NCI-H1105 treated with DMSO at 0.1 percent for 48 hours (cell line): ENCODE data around the gene ATG7.

Source experiments
- DNase-seq: peaks from one replicate; lab custom pipeline; 2025; lab: John Stamatoyannopoulos, UW

The ATG7 gene

GRCh38 chr3:11536936-11537612 lies 264.9 kb downstream of the ATG7 start:
- no peak for DNase-seq

GRCh38 chr3:11538581-11538980 lies 266.4 kb downstream of the ATG7 start:
- no peak for DNase-seq

- no peak for DNase-seq
Observed at GRCh38 chr3:11539218-11539617, 267.0 kb downstream of the ATG7 start.

GRCh38 chr3:11539677-11540076 lies 267.5 kb downstream of the ATG7 start:
- no peak for DNase-seq

GRCh38 chr3:11541321-11542303 lies 269.4 kb downstream of the ATG7 start:
- no peak for DNase-seq

- no peak for DNase-seq
Observed at GRCh38 chr3:11542551-11542950, 270.4 kb downstream of the ATG7 start.

DNA sequence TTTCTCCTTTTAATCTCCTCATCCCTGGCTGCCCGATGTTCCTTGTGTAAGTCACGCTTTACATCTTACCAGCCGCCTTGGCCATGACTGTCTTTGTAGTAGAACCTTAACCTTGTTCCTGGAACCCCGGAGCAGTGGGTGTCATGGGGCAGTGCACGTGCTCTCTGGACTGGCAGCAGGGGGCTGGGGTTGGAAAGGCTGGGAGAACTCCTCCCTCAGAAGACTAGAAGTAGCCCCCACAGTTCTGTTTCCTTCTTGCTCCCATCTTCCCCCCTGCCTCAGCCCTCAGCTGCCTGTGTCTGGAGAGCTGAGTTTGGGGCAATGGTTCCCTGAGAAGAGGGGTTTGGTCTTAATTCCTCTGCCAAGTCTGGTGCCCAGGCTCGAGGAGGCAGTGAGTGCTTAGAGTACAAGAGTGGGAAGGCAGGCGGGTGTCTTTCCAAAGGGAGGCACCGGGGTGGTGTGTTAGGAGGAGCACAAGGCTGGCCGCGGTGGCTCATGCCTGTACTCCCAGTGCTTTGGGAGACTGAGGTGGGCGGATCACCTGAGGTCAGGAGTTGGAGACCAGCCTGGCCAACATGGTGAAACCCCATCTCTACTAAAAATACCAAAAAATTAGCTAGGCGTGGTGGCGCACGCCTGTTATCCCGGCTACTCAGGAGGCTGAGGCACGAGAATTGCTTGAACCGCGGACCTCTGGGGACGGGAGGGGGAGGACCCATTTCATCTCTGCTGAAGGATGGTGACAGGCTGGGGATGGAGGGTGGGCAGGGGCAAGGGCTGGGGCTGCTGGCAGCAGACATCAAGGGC lies 271.1 kb downstream of the ATG7 start:
- DNase-seq, result no peak

DNA sequence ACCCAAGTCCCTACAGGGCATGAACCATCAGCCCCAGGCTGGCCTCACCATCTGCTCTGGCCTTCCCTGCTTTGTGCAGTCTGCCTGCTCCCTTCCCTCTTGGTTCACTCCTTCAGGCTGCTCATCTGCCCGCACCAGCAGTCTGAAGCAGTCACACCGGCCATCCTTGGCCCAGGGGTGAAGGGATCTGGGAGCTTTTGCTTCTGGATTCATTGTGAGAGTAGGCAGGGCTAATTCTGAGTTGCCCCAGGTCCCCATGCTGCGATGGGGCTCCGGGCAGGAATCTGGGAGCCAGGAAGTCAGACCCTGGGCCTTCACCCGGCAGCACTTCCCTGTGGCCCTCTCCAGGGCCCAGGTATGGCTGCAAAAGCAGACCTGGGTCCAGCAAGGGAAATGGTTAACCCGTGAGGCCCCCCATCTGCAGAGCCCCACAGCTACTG lies 271.8 kb downstream of the ATG7 start:
- DNase-seq, result no peak

- DNase-seq, result no peak
Observed at GRCh38 chr3:11544412-11545181, 272.4 kb downstream of the ATG7 start.

DNA sequence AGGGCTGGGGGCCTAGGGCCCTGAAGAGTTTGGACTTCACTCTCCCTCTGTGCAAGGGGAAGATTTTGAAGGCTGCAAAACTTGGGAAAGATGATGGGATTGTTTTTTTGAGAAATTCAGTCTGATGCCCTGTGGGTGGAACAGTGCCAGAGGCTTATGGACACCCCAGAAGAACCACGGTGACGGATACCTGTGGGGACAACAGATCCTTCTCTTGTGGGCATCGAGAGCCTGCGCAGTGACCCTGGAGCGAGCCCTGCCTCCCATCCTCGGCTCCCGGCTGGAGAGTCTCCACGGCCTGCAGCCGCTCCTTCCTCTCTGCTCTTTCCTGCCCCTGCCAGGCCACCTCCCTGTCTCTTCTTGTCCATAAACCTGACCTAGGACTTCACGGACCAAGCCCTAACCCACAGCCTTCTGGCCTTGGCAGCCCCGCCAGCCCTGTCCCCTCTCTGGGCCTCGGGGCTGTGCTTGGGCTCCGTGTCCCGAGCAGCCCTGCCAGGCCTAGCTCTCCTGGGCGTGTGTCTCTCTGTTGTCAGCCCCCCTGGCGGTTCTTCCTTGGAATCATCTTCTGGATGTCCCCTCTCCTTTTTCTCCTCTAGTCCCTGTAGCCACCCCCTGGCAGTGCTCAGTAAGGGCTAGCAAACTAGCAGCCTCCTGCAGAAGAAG lies 273.1 kb downstream of the ATG7 start:
- no peak for DNase-seq

DNA sequence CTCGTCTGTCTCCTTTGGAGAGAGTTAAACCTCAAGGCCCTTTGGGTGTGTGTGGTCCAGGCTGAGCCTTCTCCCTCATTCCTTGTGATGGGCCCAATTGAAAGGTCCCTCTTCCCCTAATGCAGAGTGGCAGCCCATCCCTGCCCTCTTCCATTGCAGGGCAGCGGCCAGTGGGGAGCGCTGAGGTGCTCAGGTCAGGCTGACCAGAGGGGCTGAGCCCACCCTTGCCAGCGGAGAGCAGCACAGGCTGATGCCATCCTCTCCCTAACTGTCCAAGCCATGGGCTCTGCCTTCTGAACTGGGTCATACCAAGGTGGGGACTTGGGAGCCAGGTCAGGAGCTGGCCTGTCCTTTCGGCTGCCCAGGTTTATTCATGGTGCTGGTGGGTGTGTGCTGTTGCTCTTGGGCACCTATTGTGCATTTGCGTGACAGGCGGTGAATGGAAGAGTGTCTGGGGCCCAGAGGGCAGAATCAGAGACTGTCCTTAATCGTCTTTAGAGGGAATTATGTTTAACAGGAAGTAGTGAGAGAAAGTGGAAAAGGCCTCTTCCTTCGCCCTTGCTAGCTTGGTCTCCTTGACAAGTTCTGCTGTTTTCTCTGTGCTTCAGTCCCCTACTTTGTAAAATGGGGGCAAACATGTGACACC lies 274.6 kb downstream of the ATG7 start:
- DNase-seq, result no peak

GRCh38 chr3:11547498-11547897 lies 275.3 kb downstream of the ATG7 start:
- DNase-seq, result no peak

- no peak for DNase-seq
Observed at GRCh38 chr3:11548721-11549131, 276.5 kb downstream of the ATG7 start.

- no peak for DNase-seq
Observed at GRCh38 chr3:11549580-11550140, 277.5 kb downstream of the ATG7 start.

DNA sequence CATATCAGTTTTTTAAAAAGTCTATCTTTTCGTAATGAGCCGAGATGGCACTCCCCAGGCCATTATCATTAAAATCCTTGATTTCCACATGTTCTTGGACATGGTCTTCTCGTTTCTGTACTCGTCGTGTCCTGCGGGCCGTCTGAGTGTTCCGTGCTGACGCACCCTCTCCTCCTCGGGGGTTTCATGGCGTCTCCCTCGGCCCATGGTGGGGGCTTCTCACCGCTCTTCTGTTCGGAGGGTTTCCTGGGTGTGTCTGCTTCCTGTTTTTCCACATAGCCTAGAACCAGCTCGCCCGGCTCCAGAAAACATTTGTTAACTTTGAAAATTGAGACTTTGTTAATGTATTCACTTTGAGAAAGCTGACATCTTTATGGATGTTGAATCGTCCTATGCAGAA lies 278.8 kb downstream of the ATG7 start:
- DNase-seq, result no peak

DNA sequence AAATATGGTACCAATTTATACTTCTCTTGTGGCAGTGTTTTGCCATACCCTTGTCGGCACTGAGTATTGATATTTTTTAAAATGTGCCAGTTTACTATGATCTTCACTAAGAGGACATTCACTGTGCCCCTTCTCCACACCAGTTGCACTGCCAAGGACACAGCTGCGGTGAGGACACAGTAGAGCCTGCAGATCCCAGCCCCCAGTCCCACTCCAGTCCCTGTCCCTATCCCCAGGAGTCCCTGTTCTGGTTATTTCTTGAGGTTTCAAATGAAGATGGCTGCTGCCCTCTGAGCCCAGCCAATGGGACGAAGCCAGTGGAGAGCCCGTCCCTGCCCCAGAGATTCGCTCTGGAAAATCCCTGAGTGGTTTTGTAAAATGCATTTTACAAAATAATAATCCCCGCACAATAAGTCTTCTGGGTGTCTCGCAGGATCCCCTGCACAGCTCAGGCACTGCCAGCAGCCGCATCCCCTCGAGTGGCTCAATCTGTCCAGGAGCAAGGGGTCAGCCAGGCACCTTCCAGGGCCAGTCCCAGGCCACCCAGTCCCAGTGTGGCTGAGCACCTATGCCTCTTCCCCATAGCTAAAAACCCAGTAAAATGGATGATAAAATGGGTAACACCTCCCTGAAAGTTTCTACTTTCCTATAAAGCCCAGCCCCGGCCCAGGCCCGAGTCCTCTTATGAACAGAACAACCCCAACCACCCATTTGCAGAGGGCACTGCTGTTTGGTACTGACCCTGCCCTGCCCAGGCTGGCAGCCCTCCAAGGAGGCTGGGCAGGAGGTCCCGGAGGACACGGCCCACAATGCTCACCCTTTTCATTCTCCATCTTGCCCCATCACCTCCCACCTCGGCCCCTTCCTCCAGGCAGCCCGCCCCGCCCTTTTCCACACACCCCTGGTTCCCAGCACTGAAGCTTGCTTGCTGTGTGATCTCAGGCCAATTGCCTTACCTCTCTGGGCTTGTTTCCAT lies 280.4 kb downstream of the ATG7 start:
- no peak for DNase-seq

DNA sequence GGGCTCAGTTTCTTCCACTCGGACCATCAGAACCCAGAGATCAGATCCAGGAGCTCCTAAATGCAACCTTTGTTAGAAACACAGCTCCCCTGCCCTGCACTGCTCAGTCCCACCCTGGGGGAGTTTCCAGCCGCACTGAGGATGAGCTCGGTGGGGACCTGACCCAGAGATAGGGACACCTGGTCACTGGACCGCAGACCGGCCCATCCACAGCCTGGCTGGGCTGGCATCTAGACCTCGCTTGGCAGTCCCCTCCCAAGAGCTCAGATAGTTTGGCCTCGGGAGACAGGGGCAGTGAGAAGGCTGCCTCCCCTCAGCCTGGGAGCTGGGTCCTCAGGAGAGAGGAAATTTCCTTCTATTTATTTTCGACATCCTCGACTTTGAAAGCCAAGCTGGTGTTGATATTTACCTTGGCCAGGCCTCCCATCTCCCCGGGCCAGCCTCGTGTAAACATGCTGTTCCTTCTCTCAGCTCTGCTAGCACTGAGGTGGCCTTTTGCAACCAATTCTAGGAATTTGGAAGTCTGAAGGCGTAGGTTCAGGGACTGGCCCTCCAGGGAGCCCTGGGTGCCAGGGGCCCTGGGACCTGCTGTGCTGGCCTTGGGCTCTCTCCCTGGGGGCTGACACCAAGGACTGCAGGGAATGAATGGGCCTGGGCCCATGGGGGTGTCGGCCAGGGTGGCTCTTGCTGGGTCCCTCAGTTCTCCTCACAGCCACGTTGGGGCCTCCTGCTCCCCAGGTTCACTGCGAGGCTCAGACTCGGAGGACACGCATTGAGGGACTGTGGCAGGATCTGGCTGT lies 281.4 kb downstream of the ATG7 start:
- no peak for DNase-seq

DNA sequence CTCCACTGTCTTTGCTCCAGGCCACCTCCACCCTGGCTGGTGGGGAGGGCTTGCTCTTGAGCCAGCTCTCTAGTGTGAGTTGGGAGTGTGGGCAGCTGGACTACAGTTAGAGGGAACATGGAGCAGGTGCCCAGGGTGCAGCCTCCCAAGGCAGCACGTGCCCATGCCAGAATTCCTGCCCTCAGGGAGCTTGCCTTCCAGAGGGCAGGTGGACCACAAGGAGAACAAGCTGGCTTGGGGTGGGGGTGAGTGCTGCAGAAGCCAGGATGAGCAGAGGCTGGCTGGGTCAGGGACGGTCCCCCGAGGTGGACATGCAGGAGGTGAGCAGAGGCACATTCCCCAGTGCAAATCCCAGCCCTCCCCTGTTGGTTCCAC lies 282.0 kb downstream of the ATG7 start:
- DNase-seq, result no peak
